COLO668 (cell line): Measurements from ENCODE around the gene C19orf67.
"Not testable (repeated sequence)": the region's sequence is repeated elsewhere in the genome, so short reads cannot be mapped to it uniquely, and the experiment has no call there.

Source experiments
- DNase-seq: peaks from one replicate; lab custom pipeline; 2025; ENCODE audit not compliant: unreplicated experiment; lab: John Stamatoyannopoulos, UW

C19orf67 gene

GRCh38 chr19:14058182-14059092 lies 27.1 kb downstream of the C19orf67 start:
- no peak for DNase-seq

- no peak for DNase-seq
These were observed 28.7 kb downstream of the C19orf67 start for GRCh38 chr19:14056741-14057356.

GRCh38 chr19:14056069-14056666 lies 29.4 kb downstream of the C19orf67 start:
- DNase-seq = no peak

GRCh38 chr19:14055396-14055795 lies 30.2 kb downstream of the C19orf67 start:
- DNase-seq = no peak

GRCh38 chr19:14054721-14055120 lies 30.9 kb downstream of the C19orf67 start:
- no peak for DNase-seq

- no peak for DNase-seq
These were observed 31.5 kb downstream of the C19orf67 start for GRCh38 chr19:14054099-14054498.

- DNase-seq = no peak
These were observed 32.1 kb downstream of the C19orf67 start for GRCh38 chr19:14053500-14053899.

GRCh38 chr19:14053032-14053431 lies 32.6 kb downstream of the C19orf67 start:
- no peak for DNase-seq

GRCh38 chr19:14052470-14052869 lies 33.1 kb downstream of the C19orf67 start:
- no peak for DNase-seq

GRCh38 chr19:14051980-14052379 lies 33.6 kb downstream of the C19orf67 start:
- no peak for DNase-seq

GRCh38 chr19:14050961-14051360 lies 34.6 kb downstream of the C19orf67 start:
- DNase-seq = not testable (repeated sequence)

- DNase-seq = no peak
These were observed 35.1 kb downstream of the C19orf67 start for GRCh38 chr19:14050512-14050911.

- peak; percentile 56 for DNase-seq
These were observed 37.0 kb downstream of the C19orf67 start for GRCh38 chr19:14048443-14049153.

GRCh38 chr19:14047866-14048265 lies 37.7 kb downstream of the C19orf67 start:
- not testable (repeated sequence) for DNase-seq

GRCh38 chr19:14042659-14043608 lies 42.6 kb downstream of the C19orf67 start:
- peak; percentile 37 for DNase-seq

- DNase-seq = no peak
These were observed 46.4 kb downstream of the C19orf67 start for GRCh38 chr19:14039181-14039580.

GRCh38 chr19:14035706-14036105 lies 49.9 kb downstream of the C19orf67 start:
- DNase-seq = no peak

GRCh38 chr19:14035159-14035558 lies 50.4 kb downstream of the C19orf67 start:
- not testable (repeated sequence) for DNase-seq

GRCh38 chr19:14033946-14034345 lies 51.6 kb downstream of the C19orf67 start:
- DNase-seq = no peak
